ENCODE data around the gene C16orf90.

The C16orf90 gene

DNA sequence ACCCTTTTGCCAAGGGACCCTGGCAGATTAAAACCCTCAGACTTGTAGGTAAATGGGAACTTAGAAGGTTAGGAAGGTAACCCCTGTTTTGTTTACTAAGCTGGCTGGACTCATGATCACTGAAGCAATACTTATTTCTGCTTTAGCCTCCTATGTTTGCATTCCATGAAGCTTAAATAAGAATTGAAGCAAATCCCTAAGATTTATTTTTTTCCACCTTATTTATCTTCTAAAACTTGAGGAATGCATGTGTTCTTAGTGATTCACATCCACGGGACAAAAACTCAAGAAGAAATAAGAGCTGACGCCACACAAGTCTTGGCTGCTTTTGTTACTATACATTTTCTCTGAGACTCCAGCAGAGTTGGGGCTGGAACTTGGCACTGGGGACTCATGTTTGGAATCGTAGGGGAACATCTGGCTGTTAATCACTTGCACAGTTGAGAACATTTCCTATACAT is 41.0 kb upstream of the C16orf90 start:
- H3K9me3 ChIP-seq: no peaks in the 10 kb centered on the region
- H3K4me1 ChIP-seq: peaks cover 0 to 41% (median 21%) of the 10 kb centered on the region in 4 donors
- intact Hi-C loops (cut with DNase I; ENCODE audit: low total_unique reads): no loop called here
- H3K27ac ChIP-seq: peak overlapping the region; percentile 76 to 78
- H3K4me3 ChIP-seq: no peak overlapping the region
- TF ChIP-seq, protein P1, sequence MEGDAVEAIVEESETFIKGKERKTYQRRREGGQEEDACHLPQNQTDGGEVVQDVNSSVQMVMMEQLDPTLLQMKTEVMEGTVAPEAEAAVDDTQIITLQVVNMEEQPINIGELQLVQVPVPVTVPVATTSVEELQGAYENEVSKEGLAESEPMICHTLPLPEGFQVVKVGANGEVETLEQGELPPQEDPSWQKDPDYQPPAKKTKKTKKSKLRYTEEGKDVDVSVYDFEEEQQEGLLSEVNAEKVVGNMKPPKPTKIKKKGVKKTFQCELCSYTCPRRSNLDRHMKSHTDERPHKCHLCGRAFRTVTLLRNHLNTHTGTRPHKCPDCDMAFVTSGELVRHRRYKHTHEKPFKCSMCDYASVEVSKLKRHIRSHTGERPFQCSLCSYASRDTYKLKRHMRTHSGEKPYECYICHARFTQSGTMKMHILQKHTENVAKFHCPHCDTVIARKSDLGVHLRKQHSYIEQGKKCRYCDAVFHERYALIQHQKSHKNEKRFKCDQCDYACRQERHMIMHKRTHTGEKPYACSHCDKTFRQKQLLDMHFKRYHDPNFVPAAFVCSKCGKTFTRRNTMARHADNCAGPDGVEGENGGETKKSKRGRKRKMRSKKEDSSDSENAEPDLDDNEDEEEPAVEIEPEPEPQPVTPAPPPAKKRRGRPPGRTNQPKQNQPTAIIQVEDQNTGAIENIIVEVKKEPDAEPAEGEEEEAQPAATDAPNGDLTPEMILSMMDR (IDR thresholded peaks at IDR 0.05): no peak
- H3K27me3 ChIP-seq: no peaks in the 10 kb centered on the region
- no peak for DNase-seq
- peaks cover 8 to 51% (median 15%) of the 10 kb centered on the region in 3 donors for H3K36me3 ChIP-seq

DNA sequence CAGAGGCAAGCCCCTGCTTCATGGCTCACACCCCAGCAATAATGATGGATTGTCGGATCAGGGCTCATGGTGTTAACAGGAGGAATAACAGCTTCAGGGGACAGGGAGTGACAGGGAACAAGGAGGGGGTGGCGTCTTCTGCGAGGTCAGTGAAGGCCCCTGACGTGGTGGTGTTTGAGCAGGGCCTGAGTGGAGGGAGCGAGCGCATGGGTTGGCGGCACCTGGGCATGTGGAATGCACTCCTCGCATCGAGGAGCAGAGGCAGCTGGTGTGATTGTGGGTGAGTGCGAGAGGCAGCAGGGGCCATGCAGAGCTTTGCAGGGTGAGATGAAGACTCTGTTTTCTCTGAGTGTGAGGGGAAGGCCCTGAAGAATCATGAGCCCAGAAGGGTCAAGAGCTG is 38.8 kb upstream of the C16orf90 start:
- Histone ChIP-seq H3K27ac (peak overlapping the region in 1 of 2 donors; percentile 78), H3K4me3 (no peak overlapping the region), H3K36me3 (peaks cover 22 to 59% (median 28%) of the 10 kb centered on the region in 3 donors), H3K27me3 (no peaks in the 10 kb centered on the region), H3K9me3 (no peaks in the 10 kb centered on the region), H3K4me1 (peaks cover 0 to 41% (median 21%) of the 10 kb centered on the region in 4 donors)
- TF ChIP-seq, protein P1 (IDR thresholded peaks at IDR 0.05): no peak
- intact Hi-C loops (cut with DNase I; ENCODE audit: low total_unique reads): loop anchor here (5.0 kb wide), 1 partner anchor 343 kb away; no protein-coding TSS in a partner anchor
- no peak for DNase-seq

DNA sequence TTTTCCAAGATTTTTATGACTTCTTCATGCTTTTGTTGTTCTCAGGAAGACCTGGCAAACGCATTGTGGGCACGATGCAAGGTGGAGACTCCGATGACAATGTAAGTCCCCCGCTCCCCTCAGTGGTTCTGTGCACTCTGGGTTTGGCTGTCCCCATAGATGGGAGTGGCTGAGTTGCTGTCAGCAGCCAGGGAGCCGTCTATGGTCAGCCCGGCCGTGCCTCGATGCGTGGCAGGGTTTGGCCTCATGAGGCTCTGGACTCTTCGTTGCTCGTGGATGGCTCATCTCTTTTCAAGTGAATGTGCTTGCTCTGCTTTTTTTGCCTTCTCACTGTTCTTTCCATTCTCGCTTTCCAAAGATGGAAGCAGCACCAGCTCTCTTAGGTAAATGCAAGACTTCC is 37.5 kb upstream of the C16orf90 start:
- Histone ChIP-seq H3K9me3 (no peaks in the 10 kb centered on the region), H3K4me1 (peaks cover 0 to 30% (median 21%) of the 10 kb centered on the region in 4 donors), H3K36me3 (peaks cover 25 to 70% (median 35%) of the 10 kb centered on the region in 3 donors), H3K27ac (no peak overlapping the region), H3K4me3 (no peak overlapping the region), H3K27me3 (no peaks in the 10 kb centered on the region)
- intact Hi-C loops (cut with DNase I; ENCODE audit: low total_unique reads): loop anchor here (5.0 kb wide), 1 partner anchor 345 kb away; no protein-coding TSS in a partner anchor
- TF ChIP-seq, protein P1 (IDR thresholded peaks at IDR 0.05): no peak
- no peak for DNase-seq

DNA sequence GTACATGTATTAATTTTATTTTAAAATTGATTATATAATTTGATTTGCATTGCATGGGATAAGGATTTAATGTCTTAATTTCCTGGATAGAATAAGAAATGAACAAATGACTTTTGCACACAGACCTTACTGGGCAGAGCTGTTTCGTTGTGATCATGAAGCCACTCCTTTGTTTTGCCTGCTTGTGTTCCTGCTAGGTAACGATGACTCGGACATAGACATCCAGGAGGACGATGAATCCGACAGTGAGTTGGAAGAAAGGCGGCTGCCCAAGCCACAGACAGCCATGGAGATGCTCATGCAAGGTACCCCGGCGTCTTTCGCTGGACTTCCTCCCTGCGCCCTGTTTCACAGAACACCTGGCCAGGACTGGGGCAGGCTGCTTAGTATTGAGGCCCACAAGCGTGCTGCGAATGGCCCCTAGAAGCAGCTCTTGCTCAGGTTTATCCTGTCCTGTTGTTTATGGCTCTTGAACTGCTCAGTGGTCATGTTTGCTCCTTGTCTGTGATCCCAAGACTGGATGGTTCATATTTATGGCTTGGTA is 35.2 kb upstream of the C16orf90 start:
- Histone ChIP-seq H3K4me1 (peaks cover 0 to 10% (median 5%) of the 10 kb centered on the region in 4 donors), H3K36me3 (peaks cover 25 to 72% (median 38%) of the 10 kb centered on the region in 3 donors), H3K27ac (no peak overlapping the region), H3K27me3 (no peaks in the 10 kb centered on the region), H3K4me3 (no peak overlapping the region), H3K9me3 (no peaks in the 10 kb centered on the region)
- DNase-seq: no peak
- TF ChIP-seq, protein P1 (IDR thresholded peaks at IDR 0.05): no peak
- intact Hi-C loops (cut with DNase I; ENCODE audit: low total_unique reads): loop anchor here (5.0 kb wide), 1 partner anchor 347 kb away; no protein-coding TSS in a partner anchor

DNA sequence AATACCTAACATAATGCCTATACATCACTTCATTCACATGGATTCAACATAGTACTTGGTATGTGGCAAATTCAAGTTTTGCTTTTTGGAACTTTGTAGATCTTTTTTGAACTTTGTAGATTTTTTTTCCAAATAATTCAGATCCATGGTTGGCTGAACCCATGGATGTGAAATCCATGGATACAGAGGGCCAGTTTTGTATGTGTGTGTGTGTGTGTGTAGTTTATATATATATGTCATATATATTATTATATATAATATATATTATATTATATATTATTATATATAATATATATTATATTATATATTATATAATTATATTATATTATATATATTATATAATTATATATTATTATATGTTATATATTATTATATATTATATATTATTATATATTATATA is 33.9 kb upstream of the C16orf90 start:
- H3K36me3 ChIP-seq: peaks cover 25 to 78% (median 45%) of the 10 kb centered on the region in 3 donors
- TF ChIP-seq, protein P1 (IDR thresholded peaks at IDR 0.05): no peak
- no peak overlapping the region for H3K27ac ChIP-seq
- H3K4me3 ChIP-seq: no peak overlapping the region
- no peaks in the 10 kb centered on the region for H3K9me3 ChIP-seq
- H3K4me1 ChIP-seq: peaks cover 0 to 3% (median 0%) of the 10 kb centered on the region in 4 donors
- no peak for DNase-seq
- no peaks in the 10 kb centered on the region for H3K27me3 ChIP-seq
- intact Hi-C loops (cut with DNase I; ENCODE audit: low total_unique reads): loop anchor here (5.0 kb wide), 1 partner anchor 83 kb away; the partner anchor contains the start of gene SLX4
